A673 (cell line): Measurements from ENCODE around the gene RAB9B. TPM values are rescaled to one million over a fixed set of nuclear protein-coding genes. Genes with fewer than 3 reads are reported as not detected.

Experiments used
- BruUV-seq: library from RNA; stranded (reverse); fragments of 400-500 nt; replicated peaks from 2 replicates; lab custom pipeline; 2021; lab: Mats Ljungman, UMichigan
- CTCF ChIA-PET: fragments of 300-600 bp; sonication (Branson Sonifier 250); formaldehyde crosslinking; loops from one replicate; lab custom pipeline; 2022; ENCODE audit warnings: antibody characterized with exemption; lab: Charles Lee
- POLR2A ChIA-PET: fragments of 300-600 bp; sonication (Branson Sonifier 250); formaldehyde crosslinking; loops from one replicate; lab custom pipeline; 2022; ENCODE audit warnings: antibody characterized with exemption; ENCODE audit not compliant: low non-redundant PET; lab: Charles Lee
- DNase-seq: peaks from one replicate; pipeline ENCODE4 v3.0.0-alpha.2; 2015; ENCODE audit warnings: low spot score
- H3K27ac ChIP-seq: fragments of 200-600 bp; sonication (generic); 2 replicates; pipeline ENCODE4 v1.5.1; 2016; ENCODE audit warnings: mixed run types, low read depth, mild to moderate bottlenecking, mixed read lengths, antibody characterized with exemption, low read length; ENCODE audit not compliant: poor library complexity, severe bottlenecking
- H3K27me3 ChIP-seq: fragments of 200-600 bp; sonication (generic); replicated peaks from 2 replicates; pipeline ENCODE4 v1.6.1; 2017; ENCODE audit warnings: mixed run types, low read depth, mild to moderate bottlenecking, mixed read lengths, antibody characterized with exemption, low read length; ENCODE audit not compliant: insufficient read depth, poor library complexity
- H3K36me3 ChIP-seq: fragments of 200-600 bp; sonication (generic); 2 replicates; pipeline ENCODE4 v1.6.1; 2016; ENCODE audit warnings: mixed run types, mild to moderate bottlenecking, mixed read lengths, antibody characterized with exemption, low read length; ENCODE audit not compliant: insufficient read depth, poor library complexity, severe bottlenecking
- H3K4me1 ChIP-seq: fragments of 200-600 bp; sonication (generic); 2 replicates; pipeline ENCODE4 v1.6.1; 2017; ENCODE audit warnings: mixed run types, mild to moderate bottlenecking, mixed read lengths, antibody characterized with exemption, low read length; ENCODE audit not compliant: insufficient read depth, poor library complexity, severe bottlenecking
- H3K4me3 ChIP-seq: fragments of 200-600 bp; sonication (generic); 2 replicates; pipeline ENCODE4 v1.5.1; 2016; ENCODE audit warnings: low read depth, mixed run types, mild to moderate bottlenecking, mixed read lengths, low read length; ENCODE audit not compliant: poor library complexity, severe bottlenecking
- H3K9me3 ChIP-seq: fragments of 200-600 bp; sonication (generic); 2 replicates; pipeline ENCODE4 v1.6.1; 2016; ENCODE audit warnings: mixed run types, low read depth, mild to moderate bottlenecking, mixed read lengths, antibody characterized with exemption, low read length; ENCODE audit not compliant: poor library complexity, severe bottlenecking
- CTCF ChIP-seq: fragments of 300-800, 200-600 bp; sonication (generic); conservative IDR thresholded peaks from 2 replicates; pipeline ENCODE4 v1.5.1; 2017; ENCODE audit warnings: low read depth, mild to moderate bottlenecking, antibody characterized with exemption, low read length, moderate library complexity, mixed read lengths
- EZH2 ChIP-seq: fragments of 200-600 bp; sonication (generic); IDR thresholded peaks from 2 replicates; pipeline ENCODE4 v1.6.1; 2017; ENCODE audit warnings: borderline replicate concordance, low read depth, mild to moderate bottlenecking, mixed read lengths, antibody characterized with exemption, low read length; ENCODE audit not compliant: poor library complexity, severe bottlenecking
- intact Hi-C: fragments of 100-400 bp; cut with micrococcal nuclease; formaldehyde crosslinking; loops from one replicate; pipeline ENCODE4 v1.10.0; 2022; ENCODE audit not compliant: unreplicated experiment
- total RNA-seq: library from RNA; stranded (reverse); gene quantifications from 2 replicates; pipeline ENCODE4 v1.2.3, GENCODE V29; 2021

Gene RAB9B
- total RNA-seq, 1 experiment from 2014 or later, result 0.67 TPM

- no peaks in the 10 kb centered on the region for H3K4me1 ChIP-seq
- no peaks in the 10 kb centered on the region for H3K9me3 ChIP-seq
- no peak overlapping the region for H3K4me3 ChIP-seq
- no peak for DNase-seq
- POLR2A ChIA-PET, result no interaction called here
- H3K27me3 ChIP-seq, result peaks cover 55% of the 10 kb centered on the region
- H3K36me3 ChIP-seq, result no peaks in the 10 kb centered on the region
- intact Hi-C loops, result no loop called here
- BruUV-seq, result no TSS peak
- TF ChIP-seq CTCF (no peak), EZH2 (no peak)
- no peak overlapping the region for H3K27ac ChIP-seq
- CTCF ChIA-PET, result no interaction called here
Measured at GRCh38 chrX:103793545-103793940, 38.5 kb downstream of the RAB9B start.

GRCh38 chrX:103792916-103793544 lies 39.0 kb downstream of the RAB9B start:
- H3K4me3 ChIP-seq, result no peak overlapping the region
- no peaks in the 10 kb centered on the region for H3K4me1 ChIP-seq
- intact Hi-C loops, result no loop called here
- CTCF ChIA-PET, result no interaction called here
- H3K27me3 ChIP-seq, result peaks cover 56% of the 10 kb centered on the region
- no peaks in the 10 kb centered on the region for H3K36me3 ChIP-seq
- no peak for DNase-seq
- TF ChIP-seq EZH2, result no peak
- TF ChIP-seq CTCF, result no peak
- H3K27ac ChIP-seq, result no peak overlapping the region
- BruUV-seq, result no TSS peak
- POLR2A ChIA-PET, result no interaction called here
- no peaks in the 10 kb centered on the region for H3K9me3 ChIP-seq

DNA sequence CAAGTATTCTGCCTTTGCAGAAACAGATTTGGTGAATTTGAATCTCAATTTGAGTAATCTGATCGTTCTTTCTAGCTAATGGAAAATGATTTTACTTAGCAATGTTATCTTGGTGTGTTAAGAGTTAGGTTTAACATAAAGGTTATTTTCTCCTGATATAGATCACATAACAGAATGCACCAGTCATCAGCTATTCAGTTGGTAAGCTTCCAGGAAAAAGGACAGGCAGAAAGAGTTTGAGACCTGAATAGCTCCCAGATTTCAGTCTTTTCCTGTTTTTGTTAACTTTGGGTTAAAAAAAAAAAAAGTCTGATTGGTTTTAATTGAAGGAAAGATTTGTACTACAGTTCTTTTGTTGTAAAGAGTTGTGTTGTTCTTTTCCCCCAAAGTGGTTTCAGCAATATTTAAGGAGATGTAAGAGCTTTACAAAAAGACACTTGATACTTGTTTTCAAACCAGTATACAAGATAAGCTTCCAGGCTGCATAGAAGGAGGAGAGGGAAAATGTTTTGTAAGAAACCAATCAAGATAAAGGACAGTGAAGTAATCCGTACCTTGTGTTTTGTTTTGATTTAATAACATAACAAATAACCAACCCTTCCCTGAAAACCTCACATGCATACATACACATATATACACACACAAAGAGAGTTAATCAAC lies 40.1 kb downstream of the RAB9B start:
- BruUV-seq, result no TSS peak
- intact Hi-C loops, result no loop called here
- POLR2A ChIA-PET, result no interaction called here
- no peak for TF ChIP-seq CTCF
- TF ChIP-seq EZH2, result no peak
- H3K27ac ChIP-seq, result no peak overlapping the region
- no peaks in the 10 kb centered on the region for H3K4me1 ChIP-seq
- no peak overlapping the region for H3K4me3 ChIP-seq
- CTCF ChIA-PET, result no interaction called here
- no peak for DNase-seq
- H3K27me3 ChIP-seq, result peaks cover 56% of the 10 kb centered on the region
- H3K9me3 ChIP-seq, result no peaks in the 10 kb centered on the region
- no peaks in the 10 kb centered on the region for H3K36me3 ChIP-seq
